Measurements from ENCODE around the gene PROSER3. TPM values are rescaled to one million over a fixed set of nuclear protein-coding genes. Genes with fewer than 3 reads are reported as not detected.
A peak's percentile ranks its signal among the peaks of the same experiment; 100 is the strongest.

Gene PROSER3
- total and polyA plus RNA-seq, 2 of the 4 experiments (the other 2 are of a cell fraction), result 5.4 to 21.8 TPM

GRCh38 chr19:35716801-35717664 is 40.9 kb upstream of the PROSER3 start:
- no peak overlapping the region for H3K18ac ChIP-seq (ENCODE audit: low read depth, low read length)
- in situ Hi-C loops (cut with MboI; ENCODE audit: low sequenced_read_pairs) (loop anchor here (5.0 kb wide), 1 partner anchor 170 kb away; the partner anchor contains the start of gene TMEM147), intact Hi-C loops (cut with micrococcal nuclease) (loop anchor here (1.0 to 2.0 kb wide), 5 partner anchors 24 to 214 kb away; partner anchors contain the start of genes PSENEN and U2AF1L4), dilution Hi-C loops (cut with HindIII; ENCODE audit: low sequenced_read_pairs, unreplicated experiment) (no loop called here)
- peaks cover 4 to 37% of the 10 kb centered on the region in 2 experiments; a peak in 2 of 4 replicates for H3K79me1 ChIP-seq (ENCODE audit: low read depth in 1 of 2, low read length in 2 of 2)
- ChIA-PET POLR2A (ENCODE audit: unreplicated experiment) (no interaction called here), CTCF (no interaction called here)
- WGBS, 2 experiments (ENCODE audit: extremely low coverage in 2 of 2, insufficient read length in 1 of 2), result 0% methylated on average over 18 of the region's 77 CpGs; no CpG with 5 or more reads in 1 of the 2 experiments
- H4K91ac ChIP-seq (ENCODE audit: insufficient read depth, low read depth, low read length), result peak overlapping the region; percentile 74; the same call in 1 of the 2 replicates
- peak overlapping the region; percentile 72 for H3K4me3 ChIP-seq (ENCODE audit: insufficient read depth, low read depth, low read length)
- peak overlapping the region; percentile 99 for H2AFZ ChIP-seq (replicated peaks; ENCODE audit: low read length, poor library complexity)
- H3K23ac ChIP-seq (ENCODE audit: low read depth, low read length), result peak overlapping the region; percentile 41; the same call in 1 of the 2 replicates
- peak overlapping the region; percentile 73 to 87 for H4K8ac ChIP-seq (ENCODE audit: low read depth in 2 of 2, low read length in 2 of 2)
- peak overlapping the region; percentile 71 for H2BK5ac ChIP-seq (ENCODE audit: low read depth, low read length, poor library complexity, severe bottlenecking)
- H3K14ac ChIP-seq (replicated peaks; ENCODE audit: low read depth, low read length), result peak overlapping the region; percentile 81; the same call in 1 of the 2 replicates
- peak overlapping the region; percentile 91 for H3K4ac ChIP-seq (ENCODE audit: low read depth, low read length)
- peaks cover 16% of the 10 kb centered on the region for H4K20me1 ChIP-seq (ENCODE audit: insufficient read depth, low read length)
- peak overlapping the region; percentile 62 for H3K27ac ChIP-seq (ENCODE audit: insufficient read depth, low read length)
- no peaks in the 10 kb centered on the region for H3K27me3 ChIP-seq (ENCODE audit: control insufficient read depth, insufficient read depth, low read length)
- no peaks in the 10 kb centered on the region; the same call in 1 of the 2 replicates for H3K9me1 ChIP-seq (ENCODE audit: insufficient read depth, low read length)
- peak overlapping the region; percentile 67 for H3K56ac ChIP-seq (ENCODE audit: extremely low read depth, insufficient read depth, low read length)
- peaks cover 14% of the 10 kb centered on the region for H3K4me1 ChIP-seq (ENCODE audit: control insufficient read depth, insufficient read depth, low read length)
- peak overlapping the region; percentile 35 for H4K5ac ChIP-seq (ENCODE audit: low read depth, low read length)
- H2AK9ac ChIP-seq (replicated peaks; ENCODE audit: low read depth, low read length, poor library complexity), result peak overlapping the region; percentile 84
- peak overlapping the region; percentile 75 for H3K4me2 ChIP-seq (ENCODE audit: low read depth, low read length)
- DNase-seq, result peak; percentile 94
- H3K36me3 ChIP-seq (ENCODE audit: control insufficient read depth, insufficient read depth, low read length), result peaks cover 13% of the 10 kb centered on the region; the same call in 1 of the 2 replicates
- no peak overlapping the region; the same call in 2 of the 3 replicates for H2BK15ac ChIP-seq (ENCODE audit: low read depth, low read length)
- peak; percentile 87 for ATAC-seq (ENCODE audit: low read depth)
- H2BK20ac ChIP-seq (ENCODE audit: low read depth, low read length), result no peak overlapping the region
- no TSS peak for BruUV-seq (replicated peaks)
- H3K9ac ChIP-seq (ENCODE audit: low read depth, low read length), result peak overlapping the region; percentile 57
- 0 out of 2 replicates have a peak overlapping the region, but pooled peaks have one; percentile 17 for H2AK5ac ChIP-seq (ENCODE audit: low read depth, low read length)
- H2BK120ac ChIP-seq (ENCODE audit: low read depth, low read length), result no peak overlapping the region
- H3K9me3 ChIP-seq (ENCODE audit: control insufficient read depth, insufficient read depth, low read length), result no peaks in the 10 kb centered on the region
- TF ChIP-seq FOS (IDR thresholded peaks at IDR 0.05; ENCODE audit: low read depth, low read length), result no peak
- peak; percentile 62; the same call in 1 of the 2 replicates for TF ChIP-seq SMC3 (IDR thresholded peaks at IDR 0.05; ENCODE audit: low read depth, low read length)
- no peak for TF ChIP-seq CHD1 (IDR thresholded peaks at IDR 0.05; ENCODE audit: low read depth, low read length)
- TF ChIP-seq MAFK (IDR thresholded peaks at IDR 0.05; ENCODE audit: low read depth, low read length), result no peak
- TF ChIP-seq NFE2L2 (IDR thresholded peaks at IDR 0.05; ENCODE audit: low read depth, low read length), result no peak
- peak; percentile 81 for TF ChIP-seq CTCF (conservative IDR thresholded peaks at IDR 0.05; ENCODE audit: low read depth, low read length)
- TF ChIP-seq MAZ (IDR thresholded peaks at IDR 0.05; ENCODE audit: borderline replicate concordance, low read depth, low read length), result peak; percentile 81; the same call in 1 of the 2 replicates
- no peak for TF ChIP-seq USF2 (IDR thresholded peaks at IDR 0.05; ENCODE audit: low read depth, low read length)
- TF ChIP-seq RCOR1 (IDR thresholded peaks at IDR 0.05; ENCODE audit: insufficient replicate concordance, low read length), result no peak
- TF ChIP-seq CEBPB (IDR thresholded peaks at IDR 0.05; ENCODE audit: low read depth, low read length), result no peak
- no peak for TF ChIP-seq ELK1 (IDR thresholded peaks at IDR 0.05; ENCODE audit: borderline replicate concordance, low read depth, low read length)
- TF ChIP-seq BHLHE40 (IDR thresholded peaks at IDR 0.05; ENCODE audit: low read depth, low read length), result 0 out of 2 replicates have a peak, but pooled peaks have one; percentile 10

Measured in IMR-90 (cell line).